Muscle of arm (tissue), 12 donors: Measurements from ENCODE around the gene TBC1D22A. TPM values are rescaled to one million over a fixed set of nuclear protein-coding genes. Genes with fewer than 3 reads are reported as not detected.

ENCODE experiments used
- DNase-seq: peaks from one replicate; pipeline ENCODE4 v3.0.0-alpha.2; 2013
- polyA plus RNA-seq, 12 donors: library from polyadenylated mRNA; unstranded; fragments of 120-200 nt; gene quantifications; one replicate each; pipeline ENCODE4 v1.2.1, GENCODE V29; 2013; ENCODE audit not compliant: insufficient read length in 12 of 12

TBC1D22A gene
- polyA plus RNA-seq, 12 donors: 10.3 to 18.0 (median 13.1) TPM; not detected in 1

DNA sequence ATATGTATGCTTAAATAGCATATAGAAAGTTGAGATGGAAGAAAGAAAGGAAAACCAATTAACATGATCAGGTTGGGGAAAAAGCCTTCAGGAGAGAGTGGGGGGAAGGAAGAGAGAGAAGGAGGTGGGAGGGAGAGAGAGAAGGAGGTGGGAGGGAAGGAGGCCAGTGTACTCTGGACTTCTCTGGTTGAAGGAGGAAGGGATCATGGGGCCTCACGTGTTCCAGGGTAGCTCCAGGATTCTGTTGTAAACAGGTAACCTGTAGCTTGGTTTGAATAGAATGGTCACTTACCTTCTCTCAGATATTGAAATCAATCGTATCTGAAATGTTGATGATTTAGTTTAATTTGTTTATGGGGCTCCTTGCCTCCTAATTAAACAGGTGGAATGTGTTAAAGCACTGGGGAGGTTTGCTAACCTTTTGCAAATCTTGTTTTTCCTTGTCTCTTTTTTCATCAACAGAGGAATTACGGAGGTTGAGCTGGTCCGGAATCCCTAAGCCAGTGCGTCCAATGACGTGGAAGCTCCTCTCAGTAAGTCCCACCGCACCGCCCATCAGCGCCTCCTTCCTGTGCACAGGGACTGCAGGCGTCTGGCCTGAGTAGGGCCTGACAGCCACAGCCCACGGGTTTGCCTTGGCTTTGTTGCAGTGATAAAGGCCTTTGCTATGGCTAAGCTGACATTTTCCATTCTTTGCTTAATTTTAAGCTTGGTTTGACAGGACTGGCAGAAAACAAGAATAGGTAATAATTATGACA, 115.9 kb downstream of the TBC1D22A start:
- DNase-seq: no peak

- DNase-seq: peak; percentile 8
Observed at GRCh38 chr22:46879083-46879482, 116.6 kb downstream of the TBC1D22A start.

DNA sequence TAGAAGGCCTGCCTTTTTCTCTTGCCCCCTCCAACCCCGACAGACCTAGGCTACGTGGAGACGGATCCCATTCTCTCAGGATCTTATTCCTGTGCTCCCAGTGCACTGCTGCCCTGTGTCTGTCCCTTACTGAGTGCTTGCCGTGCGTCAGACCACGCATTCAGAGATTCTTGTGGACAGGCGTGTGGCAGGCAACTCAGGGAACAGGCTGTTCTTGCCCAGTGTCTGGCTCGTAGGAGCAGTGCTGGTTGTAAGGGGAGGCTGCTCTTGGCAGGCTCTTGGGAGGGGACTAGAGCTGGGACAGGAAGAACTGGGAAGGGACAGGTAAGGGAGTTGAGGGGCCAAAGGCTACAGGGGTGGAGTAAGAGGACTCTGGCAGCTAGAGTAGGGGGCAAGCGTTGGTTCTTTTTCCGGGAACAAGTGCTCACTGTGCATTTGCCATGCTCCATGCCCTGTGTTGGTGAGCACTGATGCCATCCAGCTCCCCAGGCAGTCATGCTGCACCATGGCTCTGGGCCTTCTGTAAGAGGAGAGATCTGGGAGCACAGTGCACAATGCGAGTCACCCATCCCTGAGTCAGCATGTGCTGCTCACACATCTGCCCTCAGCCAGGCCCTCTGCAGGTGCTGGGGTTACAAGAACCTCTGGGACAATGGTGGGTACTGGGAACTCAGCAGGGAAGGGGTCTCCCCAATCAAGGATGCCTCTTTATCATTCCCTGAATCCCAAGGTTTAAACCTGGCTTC, 119.1 kb downstream of the TBC1D22A start:
- DNase-seq: no peak

GRCh38 chr22:46883092-46883910, 120.9 kb downstream of the TBC1D22A start:
- DNase-seq: no peak

DNA sequence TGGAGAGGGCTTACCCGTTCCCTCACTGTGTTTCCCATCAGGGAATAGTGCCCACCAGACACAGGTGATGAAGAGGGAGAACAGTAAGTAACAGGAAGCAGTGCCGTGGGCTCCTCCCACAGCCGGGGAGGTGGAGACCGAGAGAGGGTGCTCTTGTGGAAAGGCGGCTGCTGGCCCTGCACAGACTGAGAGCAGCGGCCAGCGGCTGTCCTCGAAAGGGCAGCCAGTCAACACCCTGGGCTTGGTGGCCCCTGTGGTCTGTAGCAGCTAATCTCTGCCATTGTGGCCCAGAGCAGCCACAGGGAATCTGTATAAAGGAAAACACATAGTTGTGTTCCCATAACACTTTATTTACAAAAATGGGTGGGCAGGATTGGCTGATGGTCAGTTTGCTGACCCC, 121.9 kb downstream of the TBC1D22A start:
- no peak for DNase-seq

GRCh38 chr22:46887978-46888377, 125.5 kb downstream of the TBC1D22A start:
- no peak for DNase-seq

DNA sequence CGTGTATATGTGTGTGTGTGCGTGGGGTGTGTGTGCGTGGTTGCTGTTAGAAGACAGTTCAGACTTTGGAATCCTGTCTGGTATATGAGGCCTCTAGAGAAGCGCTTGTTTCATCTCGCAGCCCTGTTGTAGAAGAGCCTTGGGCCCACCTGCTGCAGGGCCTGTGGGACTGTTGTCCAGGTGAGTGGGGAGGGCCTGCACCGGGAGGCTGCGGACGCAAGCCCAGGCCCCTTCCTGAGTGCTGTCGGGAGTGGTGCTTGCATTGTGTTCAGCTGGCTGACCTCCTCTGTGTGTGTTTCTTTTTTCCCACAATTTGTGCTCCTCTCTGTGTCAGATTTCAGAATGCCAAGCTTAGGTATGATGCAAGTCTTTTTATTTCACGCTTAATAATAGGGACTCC, 128.4 kb downstream of the TBC1D22A start:
- DNase-seq: no peak

- no peak for DNase-seq
Observed at GRCh38 chr22:46891382-46891951, 129.0 kb downstream of the TBC1D22A start.

GRCh38 chr22:46892866-46893265, 130.4 kb downstream of the TBC1D22A start:
- no peak for DNase-seq

- DNase-seq: no peak
Observed at GRCh38 chr22:46893281-46894020, 131.0 kb downstream of the TBC1D22A start.

- DNase-seq: peak; percentile 32
Observed at GRCh38 chr22:46894081-46894671, 131.7 kb downstream of the TBC1D22A start.

DNA sequence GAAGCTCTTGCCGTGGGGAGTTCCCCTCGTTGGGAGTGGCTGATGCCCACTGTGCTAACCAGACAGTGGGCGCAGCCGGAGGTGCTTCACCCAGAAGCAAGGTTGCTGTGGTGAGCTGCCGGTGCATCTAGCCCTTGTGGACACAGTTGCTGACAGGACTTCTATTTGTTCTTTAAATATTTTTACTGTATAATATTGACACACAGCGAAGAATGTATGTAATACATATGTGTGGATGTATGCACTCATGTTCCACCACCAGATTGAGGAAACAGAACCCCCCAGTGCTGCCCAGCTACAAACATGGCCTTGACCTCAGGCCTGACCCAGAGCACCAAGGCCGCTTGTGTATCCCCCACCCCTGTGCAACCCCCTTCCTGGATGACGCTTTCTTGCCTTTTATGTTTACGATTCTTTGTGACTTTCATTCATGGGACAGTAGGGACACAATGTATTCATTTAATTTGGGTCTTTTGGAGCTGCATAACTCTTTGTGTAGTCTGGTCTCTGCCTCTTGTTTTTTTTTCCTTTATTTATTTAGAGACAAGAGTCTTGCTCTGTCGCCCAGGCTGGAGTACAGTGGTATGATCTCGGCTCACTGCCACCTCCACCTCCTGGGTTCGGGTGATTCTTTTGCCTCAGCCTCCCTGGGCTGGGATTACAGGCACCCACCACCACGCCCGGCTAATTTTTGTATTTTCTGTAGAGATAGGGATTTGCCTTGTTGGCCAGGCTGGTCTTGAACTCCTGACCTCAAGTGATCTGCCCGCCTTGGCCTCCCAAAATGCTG, 132.6 kb downstream of the TBC1D22A start:
- no peak for DNase-seq

DNA sequence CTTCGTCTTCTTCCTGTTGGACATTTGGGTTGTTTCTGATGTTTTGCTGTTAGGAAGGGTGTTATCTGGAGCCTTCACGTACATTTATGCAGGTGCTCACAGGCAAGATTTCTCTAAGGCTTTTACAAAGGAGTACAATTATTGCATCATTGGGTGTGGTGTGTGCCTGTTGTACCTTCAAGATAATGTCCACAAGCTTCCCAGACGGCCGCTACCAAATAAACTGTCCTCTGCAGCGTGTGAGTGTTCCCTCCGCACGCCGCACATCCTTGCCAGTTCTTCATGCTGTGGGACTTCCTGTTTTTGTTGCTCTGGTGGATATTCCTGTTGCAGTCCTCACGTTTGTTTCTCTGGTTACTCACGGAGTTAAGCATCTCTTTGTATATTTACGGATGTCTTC, 133.3 kb downstream of the TBC1D22A start:
- no peak for DNase-seq

GRCh38 chr22:46896166-46896565, 133.7 kb downstream of the TBC1D22A start:
- no peak for DNase-seq

DNA sequence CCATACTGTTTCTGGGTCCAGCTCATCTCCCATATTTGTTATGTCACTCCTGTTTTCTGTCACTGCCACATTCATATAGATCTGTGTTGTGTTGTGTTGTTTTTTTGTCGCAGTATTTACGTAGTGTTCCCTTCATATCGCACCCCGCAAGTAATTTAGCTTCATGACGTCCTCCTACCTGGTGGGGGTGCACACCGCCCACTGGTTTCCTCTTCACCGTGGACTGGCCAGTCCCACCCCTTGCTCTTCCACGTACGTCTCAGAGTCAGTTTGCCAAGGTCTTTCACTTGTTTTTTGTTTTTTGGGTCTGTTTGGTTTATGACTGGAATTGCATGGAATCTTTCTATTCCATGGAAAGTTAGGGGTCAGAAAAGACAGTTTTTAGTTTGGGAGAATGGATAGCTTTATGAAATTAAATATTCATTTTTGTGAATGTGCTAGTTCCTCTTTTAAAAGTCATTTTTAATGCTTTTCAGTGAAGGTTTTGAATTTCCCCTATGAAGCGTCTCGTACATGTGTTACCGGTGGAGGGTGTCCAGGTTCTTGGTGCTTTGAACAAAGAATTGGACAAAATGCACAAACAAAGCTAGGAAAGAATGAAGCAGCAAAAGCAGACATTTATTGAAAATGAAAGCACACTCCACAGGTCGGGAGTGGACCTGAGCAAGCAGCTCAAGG, 134.3 kb downstream of the TBC1D22A start:
- no peak for DNase-seq

DNA sequence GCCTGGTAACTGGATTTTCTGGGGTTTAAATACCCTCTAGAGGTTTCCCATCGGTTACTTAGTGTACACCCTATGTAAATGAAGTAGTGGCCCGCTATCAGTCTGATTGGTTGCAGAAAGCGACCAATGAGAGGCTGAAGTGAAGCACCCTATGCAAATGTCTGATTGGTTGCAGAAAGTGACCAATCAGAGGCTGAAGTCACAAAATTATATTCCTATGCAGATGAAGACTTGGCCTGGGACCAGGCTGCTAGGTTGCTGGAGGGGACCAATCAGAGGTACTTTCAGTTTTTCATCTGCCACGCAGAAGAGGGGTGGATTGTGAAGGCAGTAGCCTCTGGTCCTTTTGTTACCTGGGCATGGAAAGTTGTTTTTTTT, 134.8 kb downstream of the TBC1D22A start:
- DNase-seq: no peak

- no peak for DNase-seq
Observed at GRCh38 chr22:46900549-46900948, 138.1 kb downstream of the TBC1D22A start.

DNA sequence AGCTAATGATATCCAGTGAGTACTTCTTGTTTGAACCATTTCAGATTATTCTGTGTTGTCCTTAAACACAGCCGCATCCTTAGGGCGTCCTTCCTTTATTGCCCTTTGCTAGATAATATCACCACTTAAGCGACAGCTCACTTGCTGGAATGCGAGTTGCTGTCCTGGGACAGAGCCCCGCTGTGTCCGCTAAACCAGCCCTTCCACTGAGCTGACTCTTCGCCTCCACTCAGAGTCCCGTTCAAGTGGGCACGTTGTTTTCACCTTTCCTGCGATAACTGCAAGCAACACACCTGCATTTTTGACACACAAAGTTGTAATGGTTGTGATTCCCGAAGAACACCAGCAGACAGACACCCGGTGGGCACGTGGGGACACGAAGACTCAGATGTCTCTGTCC, 140.0 kb downstream of the TBC1D22A start:
- DNase-seq: no peak
